ENCODE results near the gene ASCL2. TPM values are rescaled to one million over a fixed set of nuclear protein-coding genes. Genes with fewer than 3 reads are reported as not detected.

The ASCL2 gene
- total RNA-seq, 4 donors from 2014 or later, result 21.9 to 43.6 (median 29.3) TPM

DNA sequence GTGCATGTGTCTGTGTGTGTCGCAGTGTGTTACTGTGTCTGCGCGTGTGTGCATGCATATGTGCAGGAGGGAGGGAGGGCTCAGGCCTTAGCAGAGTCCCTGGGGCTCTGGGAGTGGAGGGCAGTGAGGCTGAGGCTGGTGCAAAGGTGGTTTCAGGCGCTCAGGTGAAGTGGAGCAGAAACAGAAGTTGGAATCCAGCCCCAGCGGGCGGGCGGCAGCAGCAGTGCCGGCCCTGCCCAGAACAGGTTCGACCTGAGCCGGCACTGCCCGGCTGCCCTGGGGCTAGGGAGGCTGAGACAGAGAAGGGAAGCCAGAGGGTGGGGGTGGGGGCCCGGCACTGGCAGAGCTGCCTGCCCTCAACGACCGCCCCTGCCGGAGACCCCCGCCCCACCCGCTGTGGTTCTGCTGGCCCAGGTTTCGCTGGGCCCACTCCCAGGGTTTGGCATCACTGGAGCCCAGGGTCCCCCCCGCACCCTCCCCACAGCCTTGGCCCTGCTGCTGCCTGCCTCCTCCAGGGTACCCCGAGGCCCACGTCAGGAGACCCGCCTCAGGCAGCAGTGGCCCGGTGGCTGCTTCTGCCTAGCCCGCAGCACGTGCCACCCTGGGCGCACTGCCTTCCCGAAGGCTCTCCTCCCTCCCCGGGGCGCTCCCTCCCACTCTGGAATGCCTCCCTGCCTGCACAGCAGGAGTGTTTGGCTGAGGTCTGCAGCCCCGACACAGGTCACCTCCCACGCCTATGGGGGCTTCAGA lies 13.3 kb downstream of the ASCL2 start:
- TF ChIP-seq POLR2A (IDR thresholded peaks at IDR 0.05), result no peak
- TF ChIP-seq, protein P1, sequence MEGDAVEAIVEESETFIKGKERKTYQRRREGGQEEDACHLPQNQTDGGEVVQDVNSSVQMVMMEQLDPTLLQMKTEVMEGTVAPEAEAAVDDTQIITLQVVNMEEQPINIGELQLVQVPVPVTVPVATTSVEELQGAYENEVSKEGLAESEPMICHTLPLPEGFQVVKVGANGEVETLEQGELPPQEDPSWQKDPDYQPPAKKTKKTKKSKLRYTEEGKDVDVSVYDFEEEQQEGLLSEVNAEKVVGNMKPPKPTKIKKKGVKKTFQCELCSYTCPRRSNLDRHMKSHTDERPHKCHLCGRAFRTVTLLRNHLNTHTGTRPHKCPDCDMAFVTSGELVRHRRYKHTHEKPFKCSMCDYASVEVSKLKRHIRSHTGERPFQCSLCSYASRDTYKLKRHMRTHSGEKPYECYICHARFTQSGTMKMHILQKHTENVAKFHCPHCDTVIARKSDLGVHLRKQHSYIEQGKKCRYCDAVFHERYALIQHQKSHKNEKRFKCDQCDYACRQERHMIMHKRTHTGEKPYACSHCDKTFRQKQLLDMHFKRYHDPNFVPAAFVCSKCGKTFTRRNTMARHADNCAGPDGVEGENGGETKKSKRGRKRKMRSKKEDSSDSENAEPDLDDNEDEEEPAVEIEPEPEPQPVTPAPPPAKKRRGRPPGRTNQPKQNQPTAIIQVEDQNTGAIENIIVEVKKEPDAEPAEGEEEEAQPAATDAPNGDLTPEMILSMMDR (IDR thresholded peaks at IDR 0.05), result no peak
- 51 to 56% methylated on average over 13 to 24 of the region's 31 CpGs for WGBS, 2 donors
- DNase-seq (ENCODE audit: low spot score in 2 of 2), result peak; percentile 56 to 88
- H3K4me3 ChIP-seq (ENCODE audit: low read depth, poor library complexity, severe bottlenecking), result no peak overlapping the region
- intact Hi-C loops (cut with DNase I; ENCODE audit: low total_unique reads), result no loop called here

- H3K4me3 ChIP-seq (ENCODE audit: low read depth, poor library complexity, severe bottlenecking), result no peak overlapping the region
- whole genome bisulfite sequencing, 2 donors, result 47 to 58% methylated on average over 14 of the region's 14 CpGs
- intact Hi-C loops (cut with DNase I; ENCODE audit: low total_unique reads), result no loop called here
- DNase-seq (ENCODE audit: low spot score in 2 of 2), result peak; percentile 34 to 76
- TF ChIP-seq, protein P1 (IDR thresholded peaks at IDR 0.05), result no peak
- no peak for TF ChIP-seq POLR2A (IDR thresholded peaks at IDR 0.05)
Measured at GRCh38 chr11:2256293-2256913, 14.0 kb downstream of the ASCL2 start.

- DNase-seq (ENCODE audit: low spot score in 2 of 2), result no peak
- intact Hi-C loops (cut with DNase I; ENCODE audit: low total_unique reads), result no loop called here
- no peak overlapping the region for H3K4me3 ChIP-seq (ENCODE audit: low read depth, poor library complexity, severe bottlenecking)
- TF ChIP-seq, protein P1 (IDR thresholded peaks at IDR 0.05), result no peak
- TF ChIP-seq POLR2A (IDR thresholded peaks at IDR 0.05), result no peak
- 92 to 93% methylated on average over 6 of the region's 6 CpGs for WGBS, 2 donors
Measured at GRCh38 chr11:2252018-2252417, 18.4 kb downstream of the ASCL2 start.

DNA sequence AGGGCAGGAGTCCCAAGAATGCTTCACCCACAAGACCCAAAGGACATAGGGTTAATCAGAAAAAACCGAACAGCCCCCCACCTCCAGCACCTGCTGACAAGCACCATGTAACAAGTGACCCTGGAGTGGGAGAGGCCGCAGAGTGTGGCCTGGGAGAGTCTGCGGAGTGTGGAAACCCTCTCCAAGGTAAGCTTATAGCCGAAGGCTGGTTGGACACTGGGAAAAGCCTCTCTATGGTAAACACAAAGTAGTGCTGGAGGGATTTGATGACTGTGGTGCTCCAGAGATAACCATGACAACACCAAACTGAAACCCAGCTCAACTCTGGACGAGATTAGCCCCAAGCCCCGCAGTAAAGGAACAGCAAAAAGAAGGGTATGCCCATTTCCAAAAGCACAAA lies 19.2 kb downstream of the ASCL2 start:
- no peak for DNase-seq (ENCODE audit: low spot score in 2 of 2)

GRCh38 chr11:2250485-2250884 lies 19.9 kb downstream of the ASCL2 start:
- no peak overlapping the region for H3K4me3 ChIP-seq (ENCODE audit: low read depth, poor library complexity, severe bottlenecking)
- no peak for TF ChIP-seq POLR2A (IDR thresholded peaks at IDR 0.05)
- TF ChIP-seq, protein P1 (IDR thresholded peaks at IDR 0.05), result no peak
- intact Hi-C loops (cut with DNase I; ENCODE audit: low total_unique reads), result no loop called here
- DNase-seq (ENCODE audit: low spot score in 2 of 2), result no peak
- 57 to 58% methylated on average over 8 of the region's 8 CpGs for WGBS, 2 donors

More for the DNA sequence above, 19.2 kb downstream of the ASCL2 start:
- 92 to 98% methylated on average over 6 of the region's 6 CpGs for WGBS, 2 donors
- no peak overlapping the region for H3K4me3 ChIP-seq (ENCODE audit: low read depth, poor library complexity, severe bottlenecking)
- TF ChIP-seq, protein P1 (IDR thresholded peaks at IDR 0.05), result no peak
- TF ChIP-seq POLR2A (IDR thresholded peaks at IDR 0.05), result no peak
- intact Hi-C loops (cut with DNase I; ENCODE audit: low total_unique reads), result no loop called here
